NOMO-1 treated with dmso at 0.1 percent for 144 hours (cell line): Measurements from ENCODE around the gene RFX8.
"Not testable (repeated sequence)": the region's sequence is repeated elsewhere in the genome, so short reads cannot be mapped to it uniquely, and the experiment has no call there.

Source experiments
- DNase-seq: peaks from one replicate; lab custom pipeline; 2025; ENCODE audit not compliant: unreplicated experiment; lab: John Stamatoyannopoulos, UW

Gene RFX8

GRCh38 chr2:101486994-101487393 is 12.1 kb upstream of the RFX8 start:
- no peak for DNase-seq

DNA sequence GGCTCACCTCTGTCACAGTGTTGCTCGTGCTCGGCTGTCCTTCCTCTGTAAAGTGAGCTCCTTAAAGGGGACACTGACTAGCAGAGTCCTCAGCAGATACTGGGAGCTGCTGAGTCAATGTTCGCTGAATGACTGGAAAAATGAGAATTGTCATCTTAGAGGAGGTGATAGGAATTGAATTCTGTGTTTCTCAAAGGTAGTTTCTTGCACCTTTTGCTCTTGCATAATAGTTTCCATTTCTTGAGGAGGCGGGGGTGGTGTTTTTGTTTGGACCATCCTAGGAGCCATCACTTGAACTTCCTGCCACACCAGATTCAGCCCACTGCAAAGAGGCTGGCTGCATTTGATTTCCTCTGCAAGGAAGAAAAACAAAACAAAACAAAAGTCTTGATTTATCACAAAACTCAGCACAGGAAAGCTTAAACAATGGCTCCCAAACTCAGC is 11.4 kb upstream of the RFX8 start:
- no peak for DNase-seq

- no peak for DNase-seq
Observed at GRCh38 chr2:101485856-101486255, 10.9 kb upstream of the RFX8 start.

- DNase-seq, result no peak
Observed at GRCh38 chr2:101480764-101481163, 5.9 kb upstream of the RFX8 start.

- DNase-seq, result no peak
Observed at GRCh38 chr2:101479810-101480209, 4.9 kb upstream of the RFX8 start.

GRCh38 chr2:101479328-101479727 is 4.4 kb upstream of the RFX8 start:
- no peak for DNase-seq

DNA sequence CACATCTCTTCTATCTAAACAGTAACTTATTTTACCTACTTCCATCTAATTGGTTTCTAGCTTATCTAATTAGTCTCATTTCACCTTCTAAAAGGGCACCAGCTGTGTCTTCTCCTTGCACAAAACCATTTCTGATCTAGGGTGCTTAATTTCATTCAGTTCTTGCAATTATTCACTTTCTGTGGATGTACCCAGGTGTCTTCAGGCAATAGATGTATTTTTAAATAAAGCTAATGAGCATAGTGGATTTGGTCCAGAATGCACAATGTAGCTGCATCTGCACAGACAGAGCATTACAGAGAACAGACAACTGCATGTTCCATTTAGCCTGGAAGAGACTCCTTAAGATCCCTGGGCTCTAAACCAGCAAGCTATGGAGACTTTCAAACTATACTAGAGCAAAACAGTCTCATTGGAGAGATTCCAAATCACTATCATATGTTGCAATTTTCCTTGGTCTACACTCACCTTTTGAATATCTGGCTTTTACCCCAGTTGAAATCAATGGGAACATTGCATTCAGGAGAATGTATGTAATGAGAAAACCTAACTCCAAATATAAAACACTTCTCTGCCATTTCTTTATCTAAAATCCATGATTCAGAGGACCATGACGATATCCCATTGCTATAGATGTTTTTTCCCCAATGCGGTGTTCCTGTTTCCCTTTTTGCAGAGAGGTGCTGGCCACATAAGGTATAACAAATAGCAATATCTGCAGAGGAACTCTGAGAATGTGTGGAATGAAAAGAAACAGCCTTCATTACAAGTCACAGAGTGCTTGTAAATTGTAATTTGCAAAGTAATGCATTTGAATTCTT is 3.5 kb upstream of the RFX8 start:
- DNase-seq, result no peak

GRCh38 chr2:101477556-101477955 is 2.6 kb upstream of the RFX8 start:
- no peak for DNase-seq

- no peak for DNase-seq
Observed at GRCh38 chr2:101476605-101477208, 1.8 kb upstream of the RFX8 start.

DNA sequence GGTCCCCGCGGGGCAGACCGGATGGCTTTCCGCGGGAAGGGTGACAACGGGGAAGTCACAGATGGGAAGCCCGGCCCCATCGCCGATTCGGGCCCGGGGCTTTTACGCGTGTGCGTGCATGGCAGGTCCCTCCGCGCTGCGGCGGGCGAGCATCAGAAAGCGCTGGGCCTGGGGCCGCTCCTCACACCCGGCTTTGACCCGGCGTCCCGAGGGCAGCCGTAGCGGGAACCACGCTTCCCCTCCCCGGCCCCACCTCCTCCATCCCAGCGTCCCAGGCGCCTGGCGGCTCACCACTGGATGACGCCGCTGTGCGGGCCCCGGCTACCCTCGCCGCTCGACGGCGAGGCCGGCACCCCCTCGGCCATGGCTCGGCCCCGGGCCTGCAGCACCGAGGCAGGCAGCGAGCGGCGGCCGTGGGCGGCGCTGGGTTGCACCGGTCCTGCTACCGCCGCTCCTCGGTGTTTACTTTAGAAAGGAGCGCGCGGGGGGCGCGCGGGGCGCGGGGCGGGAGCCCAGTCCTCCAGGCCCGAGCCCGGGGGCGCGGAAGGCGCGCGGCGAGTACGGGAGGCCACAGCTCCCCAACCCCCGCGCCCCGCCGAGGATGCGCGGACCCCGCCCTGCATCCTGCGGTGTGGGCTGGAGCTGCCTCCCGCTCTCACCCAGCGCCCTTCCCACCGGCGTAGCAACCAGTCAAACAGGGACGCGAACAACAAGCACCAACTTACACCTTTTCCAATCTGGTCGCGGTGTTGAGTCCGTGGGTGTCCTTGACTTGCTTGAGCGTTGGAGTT is 806 bp downstream of the RFX8 start:
- peak; percentile 30 for DNase-seq

DNA sequence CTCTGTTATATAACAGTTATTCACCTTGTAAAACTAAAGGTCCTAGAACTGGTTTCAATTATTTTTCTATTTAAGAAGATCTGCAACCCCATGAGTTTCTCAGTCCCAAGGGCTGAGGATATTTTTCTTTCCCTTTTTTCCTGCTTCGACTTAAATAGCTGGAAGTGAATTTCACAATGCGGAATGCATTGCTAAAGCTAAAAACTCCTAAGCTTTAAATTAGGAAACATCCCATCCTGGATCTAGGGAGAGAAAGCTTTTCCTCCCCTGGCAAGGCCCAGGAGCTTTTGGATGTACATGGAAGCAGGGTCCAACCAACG is 1.4 kb downstream of the RFX8 start:
- DNase-seq, result no peak

DNA sequence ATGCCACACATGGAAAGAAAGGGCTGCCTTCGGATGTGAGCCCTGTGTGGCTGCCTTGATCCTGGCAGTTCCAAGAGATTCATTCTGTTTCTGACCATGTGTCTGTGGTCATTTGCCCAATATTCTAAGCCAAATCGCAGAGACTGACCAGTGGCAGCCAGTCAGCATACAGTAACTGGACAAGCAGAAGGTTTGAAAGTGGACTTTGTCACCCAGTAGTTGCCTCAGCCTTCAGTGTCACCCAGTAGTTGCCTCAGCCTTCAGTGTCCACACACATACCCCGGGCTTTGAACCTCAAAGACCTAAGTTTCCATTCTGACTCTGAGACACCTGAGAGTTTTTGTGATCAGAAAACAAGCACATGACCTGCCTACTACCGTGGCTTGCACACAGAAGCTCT is 5.0 kb downstream of the RFX8 start:
- DNase-seq, result no peak

DNA sequence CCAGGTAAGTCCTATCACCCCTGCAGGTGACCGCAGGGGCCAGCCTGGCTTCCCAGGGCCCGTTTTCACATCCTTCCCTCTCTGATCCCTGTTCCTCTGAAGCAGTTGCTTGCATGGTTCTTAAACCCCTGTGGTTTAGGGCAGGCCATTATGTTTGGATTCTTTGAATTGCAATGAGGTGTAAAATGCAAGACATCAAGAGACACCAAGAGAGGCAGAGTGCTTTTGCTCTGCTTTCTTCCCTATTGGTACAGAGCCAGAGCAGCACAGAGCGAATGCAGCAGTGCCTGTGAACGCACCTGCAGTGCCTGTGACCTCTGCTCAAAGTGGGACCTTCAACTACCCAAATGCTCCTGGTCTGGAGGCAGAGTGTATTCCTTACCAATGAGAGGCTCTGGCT is 7.6 kb downstream of the RFX8 start:
- no peak for DNase-seq

- DNase-seq, result peak; percentile 51
Observed at GRCh38 chr2:101466426-101466825, 8.5 kb downstream of the RFX8 start.

GRCh38 chr2:101464841-101465240 is 10.1 kb downstream of the RFX8 start:
- no peak for DNase-seq

DNA sequence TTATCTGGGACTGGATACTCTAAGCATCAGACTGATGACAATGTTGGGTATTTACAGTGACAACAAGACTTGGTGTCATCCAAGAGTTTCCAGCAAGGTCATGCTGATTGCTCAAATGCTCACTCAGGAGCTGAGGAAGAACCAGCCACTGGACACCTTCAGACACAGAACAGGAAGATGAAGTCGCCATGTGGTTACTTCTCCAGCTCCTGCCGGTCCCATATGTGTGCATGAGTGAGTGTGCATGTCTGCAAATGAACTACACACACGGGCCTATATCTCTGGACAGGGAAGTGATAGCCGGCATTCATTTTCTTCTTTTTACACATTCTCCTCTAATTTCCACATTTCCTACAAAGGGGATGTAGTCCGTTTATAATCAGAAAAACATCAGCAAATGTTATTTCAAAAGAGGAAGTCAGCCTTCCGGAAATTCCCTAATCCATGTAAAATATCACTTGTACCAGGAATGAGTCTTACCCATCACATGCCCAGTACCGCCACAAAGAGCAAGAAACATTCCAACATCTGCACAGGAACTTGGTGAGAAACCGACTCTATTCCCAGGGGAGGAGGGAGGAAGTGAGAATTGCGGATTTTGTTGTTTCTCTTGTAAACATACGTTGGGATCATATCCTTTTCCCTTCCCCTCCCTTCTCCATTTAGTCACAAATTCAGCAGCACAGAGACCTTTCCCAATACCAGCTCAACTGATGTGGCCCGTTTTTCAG is 10.8 kb downstream of the RFX8 start:
- DNase-seq, result peak; percentile 8

- no peak for DNase-seq
Observed at GRCh38 chr2:101463421-101463820, 11.5 kb downstream of the RFX8 start.

DNA sequence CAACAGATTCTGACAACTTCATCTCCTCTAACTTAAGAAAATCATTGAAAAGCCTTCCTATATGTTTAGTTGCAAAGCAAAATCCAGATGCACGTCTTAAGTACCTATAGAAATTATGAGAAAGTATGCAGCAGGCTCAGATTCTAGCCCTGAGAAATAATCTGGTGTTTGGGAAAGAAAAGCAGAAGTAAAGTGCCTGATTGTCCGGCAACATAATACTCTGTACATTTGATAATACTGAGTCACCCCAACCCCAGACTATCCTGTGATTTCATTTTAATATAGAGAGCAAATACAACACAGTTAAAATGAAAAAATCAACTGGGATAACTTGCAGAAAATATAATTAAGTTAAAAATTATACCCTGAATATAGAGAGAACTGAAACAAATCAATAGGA is 13.5 kb downstream of the RFX8 start:
- no peak for DNase-seq

- not testable (repeated sequence) for DNase-seq
Observed at GRCh38 chr2:101454408-101454807, 20.5 kb downstream of the RFX8 start.

GRCh38 chr2:101450965-101451364 is 23.9 kb downstream of the RFX8 start:
- DNase-seq, result no peak

DNA sequence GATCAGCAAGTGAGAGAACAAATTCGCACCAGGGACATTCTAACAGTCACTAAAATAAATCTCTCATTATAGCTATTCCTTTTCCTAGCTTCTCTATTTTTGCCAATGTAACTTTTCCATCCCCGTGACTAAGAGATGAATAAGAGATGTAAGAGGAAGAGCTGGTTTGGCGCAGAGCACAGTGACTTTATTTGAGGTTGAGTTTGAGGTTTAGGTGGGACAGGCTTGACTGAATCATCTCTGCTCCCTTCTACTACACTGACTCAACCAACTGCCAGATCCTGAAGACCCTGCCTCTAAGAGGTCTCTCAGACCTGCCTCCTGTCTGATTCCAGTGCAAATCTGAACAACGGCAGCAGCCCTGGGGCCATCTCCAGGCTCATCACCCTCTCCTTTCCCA is 28.0 kb downstream of the RFX8 start:
- peak; percentile 59 for DNase-seq
